Stimulated activated effector memory CD8-positive, alpha-beta T cell treated with anti-CD3 and anti-CD28 coated beads, Interleukin-12 subunit alpha, Interleukin-12 subunit beta, amount 100 ng/mL, for 72 hours (primary cell): ENCODE results near the gene CELF5.
A peak's percentile ranks its signal among the peaks of the same experiment; 100 is the strongest.
"Not testable (repeated sequence)": the region's sequence is repeated elsewhere in the genome, so short reads cannot be mapped to it uniquely, and the experiment has no call there.

Experiments used
- ATAC-seq: fragments of 150-1000 bp; cut with Tn5 transposase; 2 replicates; pipeline ENCODE4 v1.10.0; 2021
- DNase-seq, 2 donors: peaks; one replicate each; pipeline ENCODE4 v3.0.0; 2021 to 2022; ENCODE audit warnings: low spot score in 2 of 2
- H3K27ac Mint-ChIP-seq: one replicate; pipeline ENCODE4 v1.8.0; 2022; ENCODE audit warnings: mild to moderate bottlenecking, mixed read lengths
- H3K36me3 Mint-ChIP-seq: one replicate; pipeline ENCODE4 v1.8.0; 2022; ENCODE audit warnings: mild to moderate bottlenecking, mixed read lengths
- H3K4me1 Mint-ChIP-seq: one replicate; pipeline ENCODE4 v1.8.0; 2022; ENCODE audit warnings: mixed read lengths
- H3K4me3 Mint-ChIP-seq: one replicate; pipeline ENCODE4 v1.8.0; 2022; ENCODE audit warnings: mild to moderate bottlenecking, mixed read lengths
- H3K9me3 Mint-ChIP-seq: one replicate; pipeline ENCODE4 v1.8.0; 2022; ENCODE audit warnings: mixed read lengths

Gene CELF5

GRCh38 chr19:3294080-3294850 is 69.8 kb downstream of the CELF5 start:
- ATAC-seq: no peak
- Mint-ChIP-seq H3K4me1 (no peaks in the 10 kb centered on the region), H3K4me3 (no peak overlapping the region), H3K36me3 (no peaks in the 10 kb centered on the region), H3K27ac (no peak overlapping the region), H3K9me3 (peaks cover 4% of the 10 kb centered on the region)
- DNase-seq: no peak

DNA sequence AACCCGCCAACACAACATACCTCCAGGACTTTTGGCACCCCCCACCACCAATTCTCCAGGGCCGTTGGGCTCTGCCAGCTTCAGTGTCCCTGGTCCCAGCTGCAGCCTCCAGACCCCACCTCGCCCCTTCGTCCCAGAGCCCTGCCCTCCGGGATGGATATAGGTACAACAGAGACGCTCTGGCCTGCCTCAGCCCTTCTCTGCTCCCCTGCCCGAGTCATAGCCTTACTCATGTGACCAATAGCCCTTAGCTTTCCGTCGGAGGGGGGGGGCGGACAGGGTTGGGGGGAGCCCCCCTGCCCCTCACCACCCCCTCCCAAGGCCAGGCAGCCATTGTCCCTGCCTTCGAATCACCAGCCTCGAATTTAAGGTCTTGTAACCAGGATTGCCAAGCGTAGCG is 71.1 kb downstream of the CELF5 start:
- Mint-ChIP-seq H3K27ac (no peak overlapping the region), H3K4me1 (no peaks in the 10 kb centered on the region)
- ATAC-seq: no peak

DNA sequence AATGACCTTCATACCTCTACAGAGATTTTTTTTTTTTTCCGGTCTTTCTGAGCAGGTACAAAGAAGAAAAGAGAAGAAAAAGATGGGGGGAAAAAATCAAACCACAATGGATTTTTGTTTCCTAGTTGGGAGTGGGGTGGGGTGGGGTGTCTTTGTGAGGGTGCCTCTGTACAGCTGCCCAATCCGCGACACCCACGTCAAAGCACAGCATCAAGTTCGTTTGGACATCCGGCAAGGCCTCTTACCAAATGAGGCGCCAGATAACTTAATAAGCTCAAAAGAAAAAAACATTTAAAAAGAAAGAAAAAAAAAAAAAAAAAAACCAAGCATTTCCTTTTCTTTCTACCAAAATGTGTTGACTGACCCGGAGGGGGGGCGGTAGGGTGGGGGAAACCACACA is 71.6 kb downstream of the CELF5 start:
- Mint-ChIP-seq H3K27ac (no peak overlapping the region), H3K4me1 (no peaks in the 10 kb centered on the region), H3K9me3 (peaks cover 4% of the 10 kb centered on the region), H3K4me3 (no peak overlapping the region), H3K36me3 (no peaks in the 10 kb centered on the region)
- DNase-seq (no peak), ATAC-seq (no peak)

More for the DNA sequence above, 71.1 kb downstream of the CELF5 start:
- no peaks in the 10 kb centered on the region for H3K36me3 Mint-ChIP-seq
- DNase-seq: no peak
- H3K4me3 Mint-ChIP-seq: no peak overlapping the region
- H3K9me3 Mint-ChIP-seq: peaks cover 4% of the 10 kb centered on the region

DNA sequence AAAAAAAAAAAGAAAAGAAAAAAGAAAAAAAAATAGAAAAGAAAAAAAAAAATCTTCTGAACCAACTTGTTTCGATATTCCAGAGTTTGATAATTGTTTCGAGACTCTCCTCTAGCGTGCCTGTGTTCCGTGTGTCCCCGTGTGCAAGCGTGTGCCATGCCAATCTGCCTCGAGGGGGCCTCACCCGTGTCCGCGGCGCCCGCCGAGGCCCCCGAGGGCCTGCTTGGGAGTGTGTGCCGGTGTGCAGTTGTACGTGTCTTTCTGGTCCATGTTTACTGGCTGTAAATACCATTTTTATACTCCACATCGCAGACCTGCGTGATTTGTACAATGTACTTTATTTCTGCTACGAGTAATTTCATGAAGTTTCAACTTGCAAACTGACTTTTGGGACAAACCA is 72.0 kb downstream of the CELF5 start:
- ATAC-seq (no peak), DNase-seq (no peak)
- Mint-ChIP-seq H3K36me3 (no peaks in the 10 kb centered on the region), H3K4me3 (no peak overlapping the region), H3K4me1 (no peaks in the 10 kb centered on the region), H3K27ac (no peak overlapping the region), H3K9me3 (peaks cover 4% of the 10 kb centered on the region)

DNA sequence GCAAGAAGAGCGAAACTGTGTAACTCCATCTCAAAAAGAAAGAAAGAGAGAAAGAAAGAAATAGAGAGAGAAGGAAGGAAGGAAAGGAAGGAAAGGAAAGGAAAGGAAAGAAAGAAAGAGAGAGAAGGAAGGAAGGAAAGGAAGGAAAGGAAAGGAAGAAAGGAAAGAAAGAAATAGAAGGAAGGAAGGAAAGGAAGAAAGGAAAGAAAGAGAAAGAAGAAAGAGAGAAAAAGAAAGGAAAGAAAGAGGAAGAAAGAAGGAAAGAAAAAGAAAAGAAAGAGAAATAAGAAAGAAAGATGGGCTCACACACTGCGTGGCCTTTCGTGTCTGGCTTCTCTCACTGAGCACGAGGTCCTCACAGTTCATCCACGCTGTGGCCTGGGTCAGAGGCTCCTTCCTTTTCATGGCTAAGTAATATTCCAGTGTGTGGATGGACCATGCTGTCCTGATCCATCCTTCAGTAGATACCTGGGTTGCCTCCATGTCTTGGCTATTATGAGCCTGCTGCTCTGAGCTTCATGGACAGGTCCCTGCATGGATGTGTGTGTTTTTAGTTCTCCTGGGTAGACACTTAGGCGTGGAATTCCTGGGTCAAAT is 74.5 kb downstream of the CELF5 start:
- H3K27ac Mint-ChIP-seq: no peak overlapping the region
- peaks cover 4% of the 10 kb centered on the region for H3K9me3 Mint-ChIP-seq
- H3K4me1 Mint-ChIP-seq: no peaks in the 10 kb centered on the region
- no peak for ATAC-seq
- H3K4me3 Mint-ChIP-seq: no peak overlapping the region
- no peaks in the 10 kb centered on the region for H3K36me3 Mint-ChIP-seq
- DNase-seq: no peak

DNA sequence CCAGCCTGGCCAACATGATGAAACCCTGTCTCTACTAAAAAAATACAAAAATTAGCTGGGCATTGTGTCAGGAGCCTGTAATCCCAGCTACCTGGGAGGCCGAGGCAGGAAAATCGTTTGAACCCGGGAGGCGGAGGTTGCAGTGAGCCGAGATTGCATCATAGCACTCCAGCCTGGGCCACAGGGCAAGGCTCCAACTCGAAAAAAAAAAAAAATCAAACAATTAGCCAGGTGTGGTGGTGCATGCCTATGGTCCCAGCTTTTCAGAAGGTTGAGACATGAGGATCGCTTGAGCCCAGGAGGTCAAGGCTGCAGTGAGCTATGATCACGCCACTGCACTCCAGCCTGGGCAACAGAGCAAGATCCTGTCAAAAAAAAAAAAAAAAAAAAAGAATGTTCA is 76.1 kb downstream of the CELF5 start:
- H3K36me3 Mint-ChIP-seq, H3K27ac Mint-ChIP-seq, H3K4me1 Mint-ChIP-seq, ATAC-seq, H3K4me3 Mint-ChIP-seq, H3K9me3 Mint-ChIP-seq, DNase-seq: not testable (repeated sequence)

DNA sequence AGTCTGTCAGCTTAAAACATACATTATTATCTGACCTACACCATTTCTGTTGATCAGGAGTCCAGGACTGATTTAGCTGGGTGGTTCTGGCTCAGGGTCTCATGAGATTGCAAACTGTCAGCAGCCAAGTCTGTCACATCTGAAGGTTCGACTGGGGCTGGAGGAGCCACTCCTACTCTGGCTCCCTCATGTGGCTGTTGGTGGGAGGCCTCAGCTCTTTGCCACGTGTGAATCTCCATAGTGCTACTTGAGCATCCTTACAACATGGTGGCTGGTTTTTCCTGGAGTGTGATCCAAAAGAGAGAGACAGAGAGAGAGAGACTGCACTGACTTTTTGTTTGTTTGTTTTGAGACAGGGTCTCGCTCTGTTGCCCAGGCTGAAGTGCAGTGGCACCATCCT is 78.3 kb downstream of the CELF5 start:
- Mint-ChIP-seq H3K9me3 (peaks cover 4% of the 10 kb centered on the region), H3K36me3 (peaks cover under 1% of the 10 kb centered on the region), H3K4me1 (peaks cover under 1% of the 10 kb centered on the region), H3K27ac (no peak overlapping the region), H3K4me3 (no peak overlapping the region)
- DNase-seq: no peak
- ATAC-seq: no peak

GRCh38 chr19:3304871-3305423 is 80.5 kb downstream of the CELF5 start:
- Mint-ChIP-seq H3K9me3 (no peaks in the 10 kb centered on the region), H3K4me3 (no peak overlapping the region), H3K36me3 (peaks cover 6% of the 10 kb centered on the region), H3K4me1 (peaks cover 6% of the 10 kb centered on the region), H3K27ac (no peak overlapping the region)
- DNase-seq (peak; percentile 67 to 87), ATAC-seq (peak; percentile 67)

DNA sequence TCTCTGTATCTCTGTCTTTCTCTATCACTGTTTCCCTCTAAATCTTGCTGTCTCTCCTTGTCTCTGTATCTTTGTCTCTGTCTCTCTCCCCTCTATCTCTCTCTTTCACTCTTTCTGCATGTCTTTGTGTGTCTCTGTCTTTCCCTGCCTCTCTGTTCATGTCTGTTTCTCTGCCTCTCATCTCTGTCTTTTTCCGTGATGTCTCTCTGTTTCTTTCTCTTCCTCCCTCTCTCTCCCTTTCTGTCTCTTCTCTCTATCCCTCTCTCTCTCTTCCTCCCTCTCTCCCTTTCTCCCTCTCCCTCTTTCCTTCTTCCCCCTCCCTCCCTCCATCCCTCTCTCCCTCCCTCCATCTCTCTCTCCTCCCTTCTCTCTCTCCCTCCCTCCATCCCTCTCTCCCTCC is 85.3 kb downstream of the CELF5 start:
- H3K36me3 Mint-ChIP-seq: peaks cover 6% of the 10 kb centered on the region
- no peaks in the 10 kb centered on the region for H3K9me3 Mint-ChIP-seq
- DNase-seq (no peak), ATAC-seq (no peak)
- no peak overlapping the region for H3K4me3 Mint-ChIP-seq
- no peak overlapping the region for H3K27ac Mint-ChIP-seq
- H3K4me1 Mint-ChIP-seq: peaks cover 6% of the 10 kb centered on the region

DNA sequence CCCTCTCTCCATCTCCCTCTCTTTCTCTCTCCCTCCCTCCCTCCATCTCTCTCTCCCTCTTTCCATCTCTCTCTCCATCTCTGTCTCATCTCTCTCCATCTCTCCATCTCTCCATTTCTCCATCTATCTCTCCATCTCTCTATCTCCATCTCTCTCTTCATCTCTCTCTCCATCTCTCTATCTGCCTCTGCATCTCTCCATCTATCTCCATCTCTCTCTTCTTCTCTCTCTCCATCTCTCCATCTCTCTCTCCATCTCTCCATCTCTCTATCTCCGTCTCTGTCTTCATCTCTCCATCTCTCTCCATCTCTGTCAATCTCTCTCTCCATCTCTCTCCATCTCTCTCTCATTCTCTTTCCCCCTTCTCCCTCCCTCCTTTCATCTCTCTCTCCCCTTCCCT is 85.8 kb downstream of the CELF5 start:
- ATAC-seq: no peak
- no peak for DNase-seq
- Mint-ChIP-seq H3K27ac (no peak overlapping the region), H3K4me3 (no peak overlapping the region), H3K4me1 (peaks cover 6% of the 10 kb centered on the region), H3K36me3 (peaks cover 6% of the 10 kb centered on the region), H3K9me3 (no peaks in the 10 kb centered on the region)

DNA sequence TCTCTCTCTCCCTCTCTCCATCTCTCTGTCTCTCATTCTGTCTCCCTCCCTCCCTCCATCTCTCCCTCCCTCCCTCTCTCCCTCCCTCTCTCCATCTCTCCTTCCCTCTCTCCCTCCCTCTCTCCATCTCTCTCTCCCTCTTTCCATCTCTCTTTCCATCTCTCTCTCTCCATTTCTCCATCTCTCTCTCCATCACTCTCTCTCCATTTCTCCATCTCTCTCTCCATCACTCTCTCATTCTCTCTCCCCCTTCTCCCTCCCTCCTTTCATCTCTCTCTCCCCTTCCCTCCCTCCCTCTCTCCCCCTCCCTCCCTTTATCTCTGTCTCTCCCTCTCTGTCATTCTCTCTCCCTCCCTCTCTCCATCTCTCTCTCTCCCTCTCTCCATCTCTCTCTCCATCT is 86.2 kb downstream of the CELF5 start:
- Mint-ChIP-seq H3K9me3 (no peaks in the 10 kb centered on the region), H3K4me1 (peaks cover 6% of the 10 kb centered on the region), H3K36me3 (peaks cover 6% of the 10 kb centered on the region), H3K27ac (no peak overlapping the region), H3K4me3 (no peak overlapping the region)
- ATAC-seq: no peak
- DNase-seq: no peak

DNA sequence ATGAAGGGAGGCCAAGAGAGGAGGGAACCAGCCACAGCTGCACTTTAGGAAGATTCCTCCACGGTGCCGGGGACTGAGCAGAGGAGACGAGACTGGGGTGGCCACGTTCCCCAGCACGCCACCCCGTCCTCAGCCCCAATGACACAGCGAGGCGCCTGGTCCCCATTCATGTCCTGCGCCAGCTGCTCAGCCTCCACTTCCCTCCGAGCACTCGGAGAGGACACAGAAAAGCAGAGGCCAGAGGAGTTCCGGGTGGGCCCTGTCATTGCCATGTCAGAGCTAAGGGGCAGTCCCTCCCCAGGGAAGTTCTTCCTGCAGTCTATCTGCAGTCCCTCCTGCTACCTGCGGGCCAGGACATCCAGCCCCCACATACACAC is 88.7 kb downstream of the CELF5 start:
- ATAC-seq: no peak
- H3K4me3 Mint-ChIP-seq: no peak overlapping the region
- H3K36me3 Mint-ChIP-seq: peaks cover 1% of the 10 kb centered on the region
- no peak overlapping the region for H3K27ac Mint-ChIP-seq
- no peak for DNase-seq
- peaks cover 7% of the 10 kb centered on the region for H3K4me1 Mint-ChIP-seq
- H3K9me3 Mint-ChIP-seq: no peaks in the 10 kb centered on the region

GRCh38 chr19:3314962-3315675 is 90.7 kb downstream of the CELF5 start:
- peaks cover 6% of the 10 kb centered on the region for H3K4me1 Mint-ChIP-seq
- H3K9me3 Mint-ChIP-seq: no peaks in the 10 kb centered on the region
- ATAC-seq (no peak), DNase-seq (no peak)
- no peaks in the 10 kb centered on the region for H3K36me3 Mint-ChIP-seq
- no peak overlapping the region for H3K4me3 Mint-ChIP-seq
- no peak overlapping the region for H3K27ac Mint-ChIP-seq

GRCh38 chr19:3315676-3315973 is 91.2 kb downstream of the CELF5 start:
- ATAC-seq: no peak

GRCh38 chr19:3316132-3316648 is 91.7 kb downstream of the CELF5 start:
- no peaks in the 10 kb centered on the region for H3K36me3 Mint-ChIP-seq
- H3K4me1 Mint-ChIP-seq: peaks cover 6% of the 10 kb centered on the region
- DNase-seq: no peak

More at GRCh38 chr19:3315676-3315973, 91.2 kb downstream of the CELF5 start:
- DNase-seq: no peak
- Mint-ChIP-seq H3K27ac (no peak overlapping the region), H3K4me3 (no peak overlapping the region), H3K4me1 (peaks cover 6% of the 10 kb centered on the region), H3K9me3 (no peaks in the 10 kb centered on the region), H3K36me3 (no peaks in the 10 kb centered on the region)

More at GRCh38 chr19:3316132-3316648, 91.7 kb downstream of the CELF5 start:
- no peak for ATAC-seq
- Mint-ChIP-seq H3K9me3 (no peaks in the 10 kb centered on the region), H3K27ac (no peak overlapping the region), H3K4me3 (no peak overlapping the region)
